Stomach (tissue), 4 donors: ENCODE measurements around the gene KRTAP10-9.

Experiments
- POLR2A ChIP-seq, 4 donors: fragments of 450-650 bp; IDR thresholded peaks; one replicate each; pipeline ENCODE4 v1.6.1; 2016; ENCODE audit warnings: antibody characterized with exemption in 4 of 4, control low read depth in 2 of 4, mild to moderate bottlenecking in 1 of 4, moderate library complexity in 1 of 4
- TF ChIP-seq, protein P1 (sequence below), 7 experiments: fragments of 450-650 bp in 4 of 7; fragments of 200-600 bp in 3 of 7; sonication (generic) in 3 of 7; IDR thresholded peaks; one replicate each; pipeline ENCODE4 v1.5.1; 2016 to 2019; ENCODE audit warnings: antibody characterized with exemption in 7 of 7, control low read depth in 2 of 7, mild to moderate bottlenecking in 1 of 7

DNA sequence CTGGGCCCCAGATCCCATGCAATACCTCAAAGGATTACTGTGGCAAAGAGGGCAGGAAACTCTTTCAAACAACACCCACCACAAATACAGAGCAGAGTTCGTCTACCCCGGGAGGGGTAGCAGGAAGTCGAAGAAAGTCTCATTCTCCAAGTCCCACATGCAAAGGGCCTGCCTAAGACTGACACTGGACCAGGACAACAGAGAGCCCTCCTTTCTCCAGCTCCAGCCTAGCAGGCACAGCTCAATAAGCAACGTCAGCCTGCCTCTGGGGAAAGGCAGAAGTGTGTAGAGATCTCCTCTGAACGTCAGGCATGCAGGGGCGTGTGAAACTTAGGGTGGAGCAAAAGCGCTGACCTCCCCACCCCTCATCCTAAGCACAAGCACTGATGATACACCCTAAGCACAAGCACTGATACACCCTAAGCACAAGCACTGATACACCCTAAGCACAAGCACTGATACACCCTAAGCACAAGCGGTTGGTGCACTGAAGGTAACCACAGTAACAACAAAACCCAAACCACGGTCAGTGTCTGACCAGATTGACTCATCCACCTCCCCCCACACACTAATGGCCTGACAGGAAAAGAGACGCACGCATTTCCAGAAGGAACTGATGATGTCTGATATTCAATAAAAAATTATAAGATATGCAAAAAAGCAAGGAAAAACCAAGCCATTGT lies 32.2 kb downstream of the KRTAP10-9 start:
- TF ChIP-seq, protein P1, sequence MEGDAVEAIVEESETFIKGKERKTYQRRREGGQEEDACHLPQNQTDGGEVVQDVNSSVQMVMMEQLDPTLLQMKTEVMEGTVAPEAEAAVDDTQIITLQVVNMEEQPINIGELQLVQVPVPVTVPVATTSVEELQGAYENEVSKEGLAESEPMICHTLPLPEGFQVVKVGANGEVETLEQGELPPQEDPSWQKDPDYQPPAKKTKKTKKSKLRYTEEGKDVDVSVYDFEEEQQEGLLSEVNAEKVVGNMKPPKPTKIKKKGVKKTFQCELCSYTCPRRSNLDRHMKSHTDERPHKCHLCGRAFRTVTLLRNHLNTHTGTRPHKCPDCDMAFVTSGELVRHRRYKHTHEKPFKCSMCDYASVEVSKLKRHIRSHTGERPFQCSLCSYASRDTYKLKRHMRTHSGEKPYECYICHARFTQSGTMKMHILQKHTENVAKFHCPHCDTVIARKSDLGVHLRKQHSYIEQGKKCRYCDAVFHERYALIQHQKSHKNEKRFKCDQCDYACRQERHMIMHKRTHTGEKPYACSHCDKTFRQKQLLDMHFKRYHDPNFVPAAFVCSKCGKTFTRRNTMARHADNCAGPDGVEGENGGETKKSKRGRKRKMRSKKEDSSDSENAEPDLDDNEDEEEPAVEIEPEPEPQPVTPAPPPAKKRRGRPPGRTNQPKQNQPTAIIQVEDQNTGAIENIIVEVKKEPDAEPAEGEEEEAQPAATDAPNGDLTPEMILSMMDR (IDR thresholded peaks at IDR 0.05) = no peak
- TF ChIP-seq POLR2A (IDR thresholded peaks at IDR 0.05) = no peak
